ENCODE measurements around the gene EIF2A. TPM values are rescaled to one million over a fixed set of nuclear protein-coding genes. Genes with fewer than 3 reads are reported as not detected.

Gene EIF2A
- total and polyA plus RNA-seq, 9 of the 15 experiments (the other 6 are each of a cell fraction or from before 2014, with no cell fraction given), result 106 to 192 (median 168) TPM

- TF ChIP-seq ZBTB34 (CRISPR knock-in tag; IDR thresholded peaks at IDR 0.05), result peak; percentile 70; the same call in 1 of the 2 replicates
- TF ChIP-seq FOXA1 (IDR thresholded peaks at IDR 0.05; ENCODE audit: borderline replicate concordance), result no peak
- peak; percentile 83; the same call in 1 of the 2 replicates for TF ChIP-seq ZNF175 (CRISPR knock-in tag; IDR thresholded peaks at IDR 0.05; ENCODE audit: low read depth)
- no peak for TF ChIP-seq MCM5 (IDR thresholded peaks at IDR 0.05; ENCODE audit: low read depth)
- TF ChIP-seq FOSL1 (tag; conservative IDR thresholded peaks at IDR 0.05), result peak; percentile 80
- peak; percentile 73; the same call in 1 of the 2 replicates for TF ChIP-seq ZNF583 (CRISPR knock-in tag; IDR thresholded peaks at IDR 0.05)
- no peak for TF ChIP-seq HEY1 (CRISPR knock-in tag; IDR thresholded peaks at IDR 0.05; ENCODE audit: borderline replicate concordance)
- TF ChIP-seq TAF7 (tag; IDR thresholded peaks at IDR 0.05), result no peak
- peak; percentile 79; the same call in 1 of the 2 replicates for TF ChIP-seq HSF4 (CRISPR knock-in tag; IDR thresholded peaks at IDR 0.05; ENCODE audit: borderline replicate concordance)
- TF ChIP-seq, protein P1, sequence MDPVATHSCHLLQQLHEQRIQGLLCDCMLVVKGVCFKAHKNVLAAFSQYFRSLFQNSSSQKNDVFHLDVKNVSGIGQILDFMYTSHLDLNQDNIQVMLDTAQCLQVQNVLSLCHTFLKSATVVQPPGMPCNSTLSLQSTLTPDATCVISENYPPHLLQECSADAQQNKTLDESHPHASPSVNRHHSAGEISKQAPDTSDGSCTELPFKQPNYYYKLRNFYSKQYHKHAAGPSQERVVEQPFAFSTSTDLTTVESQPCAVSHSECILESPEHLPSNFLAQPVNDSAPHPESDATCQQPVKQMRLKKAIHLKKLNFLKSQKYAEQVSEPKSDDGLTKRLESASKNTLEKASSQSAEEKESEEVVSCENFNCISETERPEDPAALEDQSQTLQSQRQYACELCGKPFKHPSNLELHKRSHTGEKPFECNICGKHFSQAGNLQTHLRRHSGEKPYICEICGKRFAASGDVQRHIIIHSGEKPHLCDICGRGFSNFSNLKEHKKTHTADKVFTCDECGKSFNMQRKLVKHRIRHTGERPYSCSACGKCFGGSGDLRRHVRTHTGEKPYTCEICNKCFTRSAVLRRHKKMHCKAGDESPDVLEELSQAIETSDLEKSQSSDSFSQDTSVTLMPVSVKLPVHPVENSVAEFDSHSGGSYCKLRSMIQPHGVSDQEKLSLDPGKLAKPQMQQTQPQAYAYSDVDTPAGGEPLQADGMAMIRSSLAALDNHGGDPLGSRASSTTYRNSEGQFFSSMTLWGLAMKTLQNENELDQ (CRISPR knock-in tag; IDR thresholded peaks at IDR 0.05; ENCODE audit: borderline replicate concordance), result no peak
- TF ChIP-seq GATAD2A (IDR thresholded peaks at IDR 0.05), result no peak
- TF ChIP-seq HLTF (IDR thresholded peaks at IDR 0.05), result no peak
- TF ChIP-seq CXXC5 (CRISPR knock-in tag; IDR thresholded peaks at IDR 0.05), result peak; percentile 71
- TF ChIP-seq ZNF232 (CRISPR knock-in tag; IDR thresholded peaks at IDR 0.05), result no peak
- TF ChIP-seq ARID1B (IDR thresholded peaks at IDR 0.05), result peak; percentile 77
- peak; percentile 83 for TF ChIP-seq PTRF (tag; IDR thresholded peaks at IDR 0.05)
- TF ChIP-seq, protein P2, sequence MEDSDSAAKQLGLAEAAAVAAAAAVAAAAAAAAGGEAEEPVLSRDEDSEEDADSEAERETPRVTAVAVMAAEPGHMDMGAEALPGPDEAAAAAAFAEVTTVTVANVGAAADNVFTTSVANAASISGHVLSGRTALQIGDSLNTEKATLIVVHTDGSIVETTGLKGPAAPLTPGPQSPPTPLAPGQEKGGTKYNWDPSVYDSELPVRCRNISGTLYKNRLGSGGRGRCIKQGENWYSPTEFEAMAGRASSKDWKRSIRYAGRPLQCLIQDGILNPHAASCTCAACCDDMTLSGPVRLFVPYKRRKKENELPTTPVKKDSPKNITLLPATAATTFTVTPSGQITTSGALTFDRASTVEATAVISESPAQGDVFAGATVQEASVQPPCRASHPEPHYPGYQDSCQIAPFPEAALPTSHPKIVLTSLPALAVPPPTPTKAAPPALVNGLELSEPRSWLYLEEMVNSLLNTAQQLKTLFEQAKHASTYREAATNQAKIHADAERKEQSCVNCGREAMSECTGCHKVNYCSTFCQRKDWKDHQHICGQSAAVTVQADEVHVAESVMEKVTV (CRISPR knock-in tag; IDR thresholded peaks at IDR 0.05), result no peak
- no peak for TF ChIP-seq CBX8 (IDR thresholded peaks at IDR 0.05; ENCODE audit: borderline replicate concordance, extremely low read depth, low read depth, low read length, poor library complexity, severe bottlenecking)
- TF ChIP-seq ZNF311 (CRISPR knock-in tag; IDR thresholded peaks at IDR 0.05), result peak; percentile 94
- 0 out of 2 replicates have a peak, but pooled peaks have one; percentile 9 for TF ChIP-seq JUN (IDR thresholded peaks at IDR 0.05; ENCODE audit: borderline replicate concordance, low read depth, low read length)
- TF ChIP-seq JUN (CRISPR knock-in tag; IDR thresholded peaks at IDR 0.05; ENCODE audit: borderline replicate concordance), result no peak
- TF ChIP-seq KDM1A (IDR thresholded peaks at IDR 0.05), result peak; percentile 53 to 58; a peak in 3 of 4 replicates
- TF ChIP-seq POLR2AphosphoS5 (IDR thresholded peaks at IDR 0.05; ENCODE audit: control insufficient read depth, insufficient read depth, low read depth, low read length), result peak; percentile 17; the same call in 1 of the 2 replicates
- peak; percentile 82 for TF ChIP-seq RFX1 (IDR thresholded peaks at IDR 0.05)
- no peak for TF ChIP-seq NCOA6 (IDR thresholded peaks at IDR 0.05)
Observed at GRCh38 chr3:150599611-150600297, 53.2 kb downstream of the EIF2A start (continued).
